ENCODE data around the gene TBX21.

- TF ChIP-seq CTCF (IDR thresholded peaks at IDR 0.05), result no peak
- TF ChIP-seq POLR2A (IDR thresholded peaks at IDR 0.05; ENCODE audit: low read depth), result peak; percentile 25
- TF ChIP-seq EP300 (IDR thresholded peaks at IDR 0.05), result no peak
- TF ChIP-seq POLR2AphosphoS5 (IDR thresholded peaks at IDR 0.05), result peak; percentile 33 to 45
Measured at GRCh38 chr17:47694581-47695428, 38.2 kb upstream of the TBX21 start.
